GM19023 (cell line): ENCODE data around the gene TUBB2A.

Experiments
- ATAC-seq: cut with Tn5 transposase; IDR thresholded peaks from one replicate; pipeline ENCODE4 v1.9.1; 2021; ENCODE audit warnings: mild to moderate bottlenecking, moderate library complexity; ENCODE audit not compliant: unreplicated experiment

TUBB2A gene

GRCh38 chr6:3124667-3125066 lies 32.7 kb downstream of the TUBB2A start:
- no peak for ATAC-seq

- ATAC-seq: no peak
Measured at GRCh38 chr6:3122823-3123182, 34.5 kb downstream of the TUBB2A start.

GRCh38 chr6:3120765-3121089 lies 36.6 kb downstream of the TUBB2A start:
- no peak for ATAC-seq

GRCh38 chr6:3119040-3119723 lies 38.2 kb downstream of the TUBB2A start:
- ATAC-seq: peak; percentile 28

GRCh38 chr6:3118353-3119039 lies 38.8 kb downstream of the TUBB2A start, which contains the start of gene BPHL:
Gene BPHL, plus strand, starts transcription at chr6:3118711. Its CDS starts 30 bp downstream, at chr6:3118741.
- ATAC-seq: peak; percentile 90

GRCh38 chr6:3117912-3118352 lies 39.4 kb downstream of the TUBB2A start:
- ATAC-seq: no peak

GRCh38 chr6:3114377-3114776 lies 43.0 kb downstream of the TUBB2A start:
- no peak for ATAC-seq

GRCh38 chr6:3109761-3110160 lies 47.6 kb downstream of the TUBB2A start:
- no peak for ATAC-seq

GRCh38 chr6:3108746-3109414 lies 48.5 kb downstream of the TUBB2A start:
- no peak for ATAC-seq
